HG03025 (cell line): ENCODE measurements around the gene RRP1B.
"Not testable (repeated sequence)": the region's sequence is repeated elsewhere in the genome, so short reads cannot be mapped to it uniquely, and the experiment has no call there.

Experiments used
- ATAC-seq: cut with Tn5 transposase; IDR thresholded peaks from one replicate; pipeline ENCODE4 v1.9.1; 2021; ENCODE audit warnings: mild to moderate bottlenecking, moderate library complexity; ENCODE audit not compliant: unreplicated experiment, low FRiP score

Gene RRP1B

GRCh38 chr21:43667191-43667904, 8.0 kb downstream of the RRP1B start:
- no peak for ATAC-seq

DNA sequence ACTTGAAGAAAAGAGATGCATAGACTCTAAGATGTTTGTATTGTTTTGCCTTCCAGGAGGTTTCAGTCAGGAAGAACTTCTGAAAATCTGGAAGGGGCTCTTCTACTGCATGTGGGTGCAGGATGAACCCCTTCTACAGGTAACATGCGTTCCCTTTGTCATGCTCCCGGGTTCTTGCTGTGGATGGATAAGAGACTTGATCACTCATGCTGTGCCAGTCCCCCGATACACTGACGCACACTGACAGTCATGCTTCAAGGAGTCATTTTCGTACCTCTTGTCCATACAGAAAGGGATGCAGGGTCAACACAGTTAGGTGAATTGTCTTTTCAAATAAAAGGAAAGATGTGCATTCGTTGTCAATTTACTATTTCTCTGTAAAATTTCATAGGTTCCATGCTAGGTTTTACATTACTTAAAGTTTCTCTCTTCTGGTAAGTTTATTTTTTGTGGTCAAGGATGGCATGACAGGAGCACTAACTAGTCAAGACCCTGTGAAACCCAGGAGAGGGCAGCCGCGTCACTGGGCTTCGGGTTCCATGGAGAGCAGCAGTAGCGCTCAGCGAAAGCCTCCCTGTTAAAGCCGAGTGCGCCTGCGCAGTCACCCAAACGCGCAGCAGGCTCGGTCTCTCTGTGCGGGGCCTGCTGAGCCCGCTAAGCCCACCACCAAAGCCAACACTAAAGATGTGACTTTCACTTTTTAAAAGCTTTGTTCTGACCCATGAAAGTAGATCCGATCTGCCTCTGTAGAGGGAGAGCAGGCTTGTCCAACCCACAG, 10.7 kb downstream of the RRP1B start:
- no peak for ATAC-seq

GRCh38 chr21:43675871-43676270, 16.5 kb downstream of the RRP1B start:
- no peak for ATAC-seq

GRCh38 chr21:43676391-43676790, 17.0 kb downstream of the RRP1B start:
- ATAC-seq = no peak

DNA sequence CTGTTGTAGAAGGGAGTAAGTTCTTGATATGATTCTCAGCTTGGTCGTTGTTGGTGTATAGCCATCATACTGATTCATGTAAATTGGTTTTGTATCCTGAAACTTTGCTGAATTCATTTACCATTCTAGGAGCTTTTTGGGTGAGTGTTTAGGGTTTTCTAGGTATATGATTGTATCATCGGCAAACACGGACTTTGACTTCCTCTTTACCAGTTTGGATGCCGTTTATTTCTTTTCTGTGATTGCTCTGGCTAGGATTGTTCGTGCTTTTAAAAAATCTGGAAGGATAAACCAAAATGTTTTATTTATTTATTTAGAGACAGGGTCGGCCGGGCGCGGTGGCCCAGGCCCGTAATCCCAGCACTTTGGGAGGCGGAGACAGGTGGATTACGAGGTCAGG, 20.6 kb downstream of the RRP1B start:
- ATAC-seq = no peak

GRCh38 chr21:43680421-43680820, 21.1 kb downstream of the RRP1B start:
- not testable (repeated sequence) for ATAC-seq

- ATAC-seq = no peak
These were observed 22.3 kb downstream of the RRP1B start for GRCh38 chr21:43681650-43682049.

DNA sequence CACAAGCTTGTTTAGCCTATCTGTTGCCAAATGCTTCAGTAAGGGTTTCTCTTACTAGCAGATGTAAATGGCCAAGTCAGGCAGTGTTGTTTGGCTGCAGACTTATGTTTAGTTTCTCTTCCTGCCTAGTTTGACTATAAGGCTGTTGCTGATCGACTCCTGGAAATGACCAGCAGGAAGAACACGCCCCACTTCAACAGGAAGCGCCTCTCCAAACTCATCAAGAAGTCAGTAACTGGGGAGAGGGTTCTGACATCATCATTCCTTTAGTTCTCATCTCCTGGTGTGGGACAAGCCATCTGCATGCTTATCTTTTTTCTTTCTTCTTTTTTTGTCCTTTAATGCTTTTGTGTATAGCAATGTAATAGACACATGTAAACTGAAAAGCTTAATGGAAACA, 25.1 kb downstream of the RRP1B start:
- no peak for ATAC-seq

GRCh38 chr21:43686811-43687565, 27.6 kb downstream of the RRP1B start:
- no peak for ATAC-seq

GRCh38 chr21:43687566-43688399, 28.4 kb downstream of the RRP1B start:
- no peak for ATAC-seq

DNA sequence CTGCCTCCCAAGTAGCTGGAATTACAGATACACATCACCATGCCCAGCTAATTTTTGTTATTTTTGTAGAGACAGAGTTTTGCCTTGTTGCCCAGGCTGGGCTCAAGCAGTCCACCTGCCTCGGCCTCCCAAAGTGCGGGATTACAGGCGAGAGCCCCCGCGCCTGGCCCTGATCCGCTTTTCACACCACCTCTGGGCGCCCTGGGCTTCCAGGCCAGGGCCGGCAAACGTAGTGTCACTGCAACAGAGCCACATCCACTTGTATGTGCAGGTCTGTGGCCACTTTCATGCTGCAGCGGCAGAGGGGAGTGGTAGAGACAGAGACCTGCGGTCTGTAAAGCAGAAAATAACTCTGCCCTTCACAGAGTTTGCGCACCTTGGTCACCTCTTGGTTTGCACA, 29.5 kb downstream of the RRP1B start:
- ATAC-seq = no peak

DNA sequence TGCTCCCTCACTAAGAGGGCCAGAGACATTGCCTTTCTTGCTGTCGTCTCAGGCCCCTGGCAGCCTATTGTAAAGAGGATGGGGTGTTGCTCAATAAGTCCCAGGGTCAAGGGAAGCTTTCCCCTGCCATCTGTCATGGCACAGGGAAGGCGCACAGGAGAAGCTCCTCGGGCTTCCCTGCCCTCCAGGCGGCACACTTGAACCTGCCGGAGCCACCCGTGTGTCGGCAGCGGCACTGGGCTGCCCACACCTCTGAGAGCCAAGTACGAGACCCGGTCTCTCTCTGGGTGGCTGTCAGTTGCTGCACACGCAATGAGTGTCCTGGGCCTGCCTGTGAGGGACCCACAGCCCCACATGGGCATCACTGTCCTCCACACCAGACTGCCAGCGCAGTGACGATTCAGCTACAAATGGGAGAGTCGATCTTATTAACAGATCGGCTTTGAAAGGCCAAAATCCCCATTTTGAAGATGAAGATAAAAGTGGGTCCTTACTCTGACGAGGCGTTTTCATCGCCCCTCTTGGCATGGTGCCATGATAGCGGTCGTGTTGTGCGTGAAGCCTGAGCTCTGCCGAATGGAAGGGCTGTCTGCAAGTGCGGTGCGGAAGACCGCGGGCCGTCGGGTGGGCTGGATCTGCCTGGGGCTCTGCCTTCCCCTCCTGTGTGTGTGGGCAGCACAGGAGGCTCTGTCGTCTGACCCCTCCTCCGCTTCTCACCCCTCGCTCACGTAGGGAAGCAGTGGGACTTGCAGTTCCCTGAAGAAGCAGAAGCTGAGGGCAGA, 30.4 kb downstream of the RRP1B start:
- no peak for ATAC-seq

DNA sequence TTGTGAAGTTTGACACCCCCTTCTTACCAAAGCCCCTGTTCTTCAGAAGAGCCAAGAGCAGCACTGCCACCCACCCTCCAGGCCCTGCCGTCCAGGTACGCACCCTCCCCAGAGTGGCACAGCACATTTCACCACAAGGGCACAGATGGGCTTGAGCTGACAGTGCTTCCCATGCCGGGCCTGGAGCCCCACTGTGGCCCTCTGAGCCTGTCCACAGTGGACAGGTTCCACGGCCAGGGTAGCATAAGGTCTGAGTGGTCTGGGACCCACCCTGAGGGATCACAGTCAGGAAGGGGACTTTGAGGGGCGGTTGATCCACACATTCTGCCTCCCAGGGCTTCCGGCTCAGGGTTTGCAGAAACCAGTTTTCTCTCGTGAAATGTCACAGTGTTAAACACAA, 31.0 kb downstream of the RRP1B start:
- no peak for ATAC-seq

DNA sequence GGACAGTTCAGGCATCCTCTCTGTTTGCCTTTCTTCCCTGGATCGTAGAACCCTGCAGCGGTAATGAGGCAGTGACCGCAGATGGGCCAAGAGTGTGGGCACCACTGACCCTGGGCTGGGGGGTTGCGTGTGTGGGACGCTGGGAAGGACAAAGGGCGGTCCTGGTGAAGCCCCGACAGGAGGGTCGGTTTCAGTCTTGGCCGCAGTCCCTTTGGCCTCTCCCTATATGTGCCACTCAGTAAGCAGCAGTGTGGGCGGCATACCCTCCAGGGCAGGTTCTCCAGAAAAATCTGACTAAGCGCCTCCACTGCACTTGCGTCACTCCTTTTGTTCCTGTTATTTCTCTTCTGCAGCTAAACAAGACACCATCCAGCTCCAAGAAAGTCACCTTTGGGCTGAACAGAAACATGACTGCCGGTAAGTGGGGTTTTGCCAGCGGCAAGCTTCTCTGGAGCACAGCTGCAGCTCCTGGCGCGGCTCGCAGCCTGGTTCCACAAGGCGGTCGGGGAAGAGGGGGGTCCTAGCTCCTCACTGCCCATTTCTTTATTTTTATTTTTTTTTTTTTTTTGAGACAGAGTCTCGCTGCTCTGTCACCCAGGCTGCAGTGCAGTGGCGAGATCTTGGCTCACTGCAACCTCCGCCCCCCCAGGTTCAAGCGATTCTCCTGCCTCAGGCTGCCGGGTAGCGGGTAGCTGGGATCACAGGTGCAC, 31.9 kb downstream of the RRP1B start:
- no peak for ATAC-seq

GRCh38 chr21:43691801-43692200, 32.4 kb downstream of the RRP1B start:
- no peak for ATAC-seq

DNA sequence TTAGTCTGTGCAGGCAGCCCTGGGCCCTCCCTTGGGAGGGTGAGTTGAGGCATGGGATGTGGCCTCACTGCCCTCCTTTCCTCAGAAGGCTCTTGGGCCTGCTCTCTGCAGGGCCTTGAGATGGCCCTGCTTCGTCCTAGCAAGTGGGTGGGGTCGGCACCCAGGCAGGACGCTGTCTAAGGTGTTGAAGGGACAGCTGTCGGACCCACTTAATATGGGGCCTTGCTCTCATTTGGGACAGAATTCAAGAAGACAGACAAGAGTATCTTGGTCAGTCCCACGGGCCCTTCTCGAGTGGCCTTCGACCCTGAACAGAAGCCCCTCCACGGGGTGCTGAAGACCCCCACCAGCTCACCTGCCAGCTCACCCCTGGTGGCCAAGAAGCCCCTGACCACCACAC, 33.6 kb downstream of the RRP1B start:
- no peak for ATAC-seq

DNA sequence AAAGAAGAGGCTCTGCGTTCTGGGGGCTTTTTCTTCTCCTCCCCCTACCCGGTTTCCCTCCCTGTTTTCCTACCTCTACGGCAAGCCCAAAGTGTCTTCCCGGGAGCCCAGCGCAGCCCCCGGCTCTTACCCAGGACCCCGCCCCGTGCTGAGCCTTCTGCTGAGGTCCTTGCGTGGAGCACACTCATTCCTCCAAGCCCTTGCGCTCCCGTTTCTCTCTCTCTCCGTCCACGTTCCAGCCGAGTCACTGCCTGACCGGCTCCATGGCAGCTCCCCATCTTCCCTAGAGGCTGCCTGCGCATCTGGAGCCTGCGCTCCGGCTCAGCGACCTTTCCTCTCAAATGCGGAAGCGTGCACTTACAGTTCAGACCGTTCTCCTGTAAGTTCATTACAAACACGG, 34.6 kb downstream of the RRP1B start:
- ATAC-seq = no peak

DNA sequence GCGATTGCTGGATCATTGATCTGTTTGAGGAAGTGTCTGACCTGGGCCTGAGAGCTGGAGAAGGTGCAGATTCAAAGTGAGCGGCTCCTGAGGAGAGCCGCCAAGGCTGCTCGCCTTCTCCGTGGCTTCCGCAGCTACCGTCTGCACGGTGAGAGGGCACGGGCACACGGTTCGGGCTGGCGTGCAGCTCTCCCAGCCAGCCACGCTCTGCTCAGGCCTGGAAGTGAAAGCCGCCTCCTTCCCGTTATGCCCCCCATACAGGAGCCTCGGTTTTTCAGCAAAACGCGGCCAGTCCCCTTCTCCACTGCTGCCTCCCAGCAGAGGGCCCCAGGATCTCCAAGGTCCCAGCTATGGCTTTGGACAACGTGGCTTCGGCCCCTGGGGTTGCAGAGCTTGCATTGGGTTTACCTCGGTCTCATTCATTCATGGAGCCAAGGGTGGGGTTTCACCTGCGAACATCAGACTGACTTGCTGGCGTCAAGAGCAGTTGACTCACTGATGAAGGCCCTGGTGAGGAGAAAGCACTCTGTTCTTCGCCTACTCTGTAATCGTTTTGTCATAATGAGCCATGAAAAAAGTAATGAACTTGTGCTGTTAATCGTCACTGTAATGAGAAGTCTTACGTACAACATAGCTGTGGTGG, 35.2 kb downstream of the RRP1B start:
- no peak for ATAC-seq

DNA sequence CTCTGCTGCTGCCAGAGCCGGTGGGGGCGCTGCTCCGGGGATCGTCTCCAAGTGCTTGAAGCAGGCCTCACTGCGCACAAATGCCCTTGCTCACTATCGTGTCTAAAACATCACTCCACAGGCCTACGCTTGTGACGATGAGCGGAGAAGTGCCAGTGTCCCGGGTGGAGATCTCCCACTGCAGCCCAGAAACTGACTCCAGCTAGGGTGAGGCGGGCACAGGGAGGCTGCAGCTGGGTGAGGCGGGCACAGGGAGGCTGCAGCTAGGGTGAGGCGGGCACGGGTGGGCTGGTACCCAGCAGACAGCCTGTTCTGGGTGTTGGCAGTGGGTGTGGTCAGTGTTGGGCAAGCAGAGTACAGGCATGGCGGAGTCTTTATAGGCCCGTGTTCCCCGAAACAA, 36.9 kb downstream of the RRP1B start:
- ATAC-seq = no peak
